Mucosa of descending colon (tissue), 3 donors: ENCODE measurements around the gene NRAP. TPM values are rescaled to one million over a fixed set of nuclear protein-coding genes. Genes with fewer than 3 reads are reported as not detected.

Experiments used
- ATAC-seq: fragments of 200-7000 bp; cut with Tn5 transposase; one replicate; pipeline ENCODE4 v1.9.1; 2020; ENCODE audit warnings: mild to moderate bottlenecking, moderate library complexity
- DNase-seq, 3 donors: peaks; one replicate each; pipeline ENCODE4 v3.0.0-alpha.2; 2020
- H3K36me3 ChIP-seq: fragments of 200-600 bp; one replicate; pipeline ENCODE4 v1.8.0; 2021; ENCODE audit warnings: low read depth, mild to moderate bottlenecking
- H3K4me1 ChIP-seq: fragments of 200-600 bp; one replicate; pipeline ENCODE4 v1.8.0; 2021; ENCODE audit warnings: low read depth, mild to moderate bottlenecking
- H3K4me3 ChIP-seq: fragments of 200-600 bp; one replicate; pipeline ENCODE4 v1.8.0; 2021; ENCODE audit warnings: mild to moderate bottlenecking
- H3K9me3 ChIP-seq: fragments of 200-600 bp; one replicate; pipeline ENCODE4 v1.8.0; 2021; ENCODE audit warnings: mild to moderate bottlenecking
- CTCF ChIP-seq: fragments of 200-600 bp; IDR thresholded peaks from one replicate; pipeline ENCODE4 v1.8.0; 2022; ENCODE audit warnings: antibody characterized with exemption, mild to moderate bottlenecking
- intact Hi-C, 2 donors: fragments of 100-400 bp; cut with DNase I in 1 of 2; cut with micrococcal nuclease in 1 of 2; formaldehyde crosslinking; loops; one replicate each; pipeline versions ENCODE4 v1.11.0 to v1.11.1; 2022; cut with DNase I, micrococcal nuclease
- total RNA-seq, 3 donors: library from RNA; stranded (reverse); fragmentation: NEBNext Ultra II Directional in 2 of 3; extraction: Animal tissue kit (Norgen Biotek cat#: 25700) in 2 of 3; gene quantifications; one replicate each; pipeline versions ENCODE4 v1.2.1 to v1.2.4, GENCODE V29; 2021 to 2023
- donor health status: DM: no; HTN: no; CAD: no; lungs with moderate emphysema.
- donor health status: DM: no; HTN: no; CAD: no.
- donor health status: DM: no; HTN: yes; CAD: no.

Gene NRAP
- total RNA-seq, 3 donors from 2014 or later: 0.16 to 1.6 (median 0.80) TPM

- Histone ChIP-seq H3K4me1 (no peaks in the 10 kb centered on the region), H3K4me3 (no peak overlapping the region), H3K9me3 (peaks cover 7% of the 10 kb centered on the region), H3K36me3 (no peaks in the 10 kb centered on the region)
- intact Hi-C loops: no loop called here
- no peak for TF ChIP-seq CTCF
- DNase-seq: no peak
- no peak for ATAC-seq
Observed at GRCh38 chr10:113697595-113697994, 33.8 kb upstream of the NRAP start.

- Histone ChIP-seq H3K36me3 (no peaks in the 10 kb centered on the region), H3K4me3 (no peak overlapping the region), H3K4me1 (no peaks in the 10 kb centered on the region), H3K9me3 (peaks cover 14% of the 10 kb centered on the region)
- intact Hi-C loops: no loop called here
- no peak for DNase-seq
- TF ChIP-seq CTCF: no peak
- no peak for ATAC-seq
Observed at GRCh38 chr10:113695691-113696090, 31.9 kb upstream of the NRAP start.

- Histone ChIP-seq H3K4me3 (no peak overlapping the region), H3K9me3 (peaks cover 14% of the 10 kb centered on the region), H3K4me1 (peaks cover 3% of the 10 kb centered on the region), H3K36me3 (no peaks in the 10 kb centered on the region)
- ATAC-seq (no peak), DNase-seq (no peak)
- intact Hi-C loops: no loop called here
- no peak for TF ChIP-seq CTCF
Observed at GRCh38 chr10:113693348-113693747, 29.5 kb upstream of the NRAP start.

GRCh38 chr10:113692271-113692670 is 28.4 kb upstream of the NRAP start:
- Histone ChIP-seq H3K4me1 (peaks cover 3% of the 10 kb centered on the region), H3K4me3 (no peak overlapping the region), H3K36me3 (no peaks in the 10 kb centered on the region), H3K9me3 (peaks cover 14% of the 10 kb centered on the region)
- TF ChIP-seq CTCF: no peak
- DNase-seq (no peak), ATAC-seq (no peak)
- intact Hi-C loops: no loop called here

GRCh38 chr10:113691381-113691780 is 27.5 kb upstream of the NRAP start:
- no peak overlapping the region for H3K4me3 ChIP-seq
- intact Hi-C loops: no loop called here
- peaks cover 3% of the 10 kb centered on the region for H3K4me1 ChIP-seq
- no peak for TF ChIP-seq CTCF
- DNase-seq (no peak), ATAC-seq (no peak)
- H3K9me3 ChIP-seq: peaks cover 21% of the 10 kb centered on the region
- H3K36me3 ChIP-seq: no peaks in the 10 kb centered on the region

GRCh38 chr10:113690749-113691148 is 26.9 kb upstream of the NRAP start:
- peak; percentile 54 for ATAC-seq
- Histone ChIP-seq H3K4me3 (no peak overlapping the region), H3K36me3 (no peaks in the 10 kb centered on the region), H3K9me3 (peaks cover 21% of the 10 kb centered on the region), H3K4me1 (peaks cover 3% of the 10 kb centered on the region)
- intact Hi-C loops: no loop called here
- no peak for DNase-seq
- TF ChIP-seq CTCF: no peak
